T-helper 1 cell treated with Interleukin-12 subunit alpha and Interleukin-12 subunit beta and Interleukin-4 antibody, amounts not matched to agents 30 ng/mL and 1 ng/mL, for 36 hours (primary cell): ENCODE data around the gene GRK5. TPM values are rescaled to one million over a fixed set of nuclear protein-coding genes. Genes with fewer than 3 reads are reported as not detected.

Experiments used
- intact Hi-C: fragments of 100-400 bp; cut with micrococcal nuclease; formaldehyde crosslinking; loops from one replicate; pipeline ENCODE4 v1.15.1; 2024
- total RNA-seq: library from RNA; stranded (reverse); gene quantifications from 2 replicates; pipeline ENCODE4 v1.2.3, GENCODE V29; 2022

The GRK5 gene
- total RNA-seq, 1 donor from 2014 or later, result 50.1 TPM

- intact Hi-C loops, result no loop called here
These were observed 15.5 kb upstream of the GRK5 start for GRCh38 chr10:119191881-119192280.

DNA sequence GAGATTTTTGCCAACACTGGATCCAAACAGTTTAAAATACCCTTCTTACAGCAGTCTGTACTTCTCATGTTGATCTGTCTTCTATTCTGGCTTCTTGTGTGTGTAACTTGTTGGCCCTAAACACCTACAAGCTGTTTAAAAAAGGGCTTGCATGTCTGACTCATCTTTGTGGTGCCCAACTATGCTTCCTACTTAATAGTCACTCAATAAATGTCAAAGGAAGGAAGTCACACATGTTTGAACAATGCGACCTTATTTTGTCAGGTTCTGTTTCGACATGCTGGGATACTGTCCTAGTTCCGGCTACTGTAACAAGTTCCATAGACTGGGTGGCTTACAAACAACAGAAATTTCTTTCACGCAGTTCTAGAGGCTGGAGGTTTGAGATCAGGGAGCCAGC, 9.4 kb upstream of the GRK5 start:
- intact Hi-C loops, result loop anchor here (2.0 kb wide), 3 partner anchors 19 to 405 kb away; partner anchors contain the start of gene PRDX3

- intact Hi-C loops, result loop anchor here (2.0 kb wide), 3 partner anchors 20 to 404 kb away; partner anchors contain the start of gene PRDX3
These were observed 8.9 kb upstream of the GRK5 start for GRCh38 chr10:119198438-119198837.

DNA sequence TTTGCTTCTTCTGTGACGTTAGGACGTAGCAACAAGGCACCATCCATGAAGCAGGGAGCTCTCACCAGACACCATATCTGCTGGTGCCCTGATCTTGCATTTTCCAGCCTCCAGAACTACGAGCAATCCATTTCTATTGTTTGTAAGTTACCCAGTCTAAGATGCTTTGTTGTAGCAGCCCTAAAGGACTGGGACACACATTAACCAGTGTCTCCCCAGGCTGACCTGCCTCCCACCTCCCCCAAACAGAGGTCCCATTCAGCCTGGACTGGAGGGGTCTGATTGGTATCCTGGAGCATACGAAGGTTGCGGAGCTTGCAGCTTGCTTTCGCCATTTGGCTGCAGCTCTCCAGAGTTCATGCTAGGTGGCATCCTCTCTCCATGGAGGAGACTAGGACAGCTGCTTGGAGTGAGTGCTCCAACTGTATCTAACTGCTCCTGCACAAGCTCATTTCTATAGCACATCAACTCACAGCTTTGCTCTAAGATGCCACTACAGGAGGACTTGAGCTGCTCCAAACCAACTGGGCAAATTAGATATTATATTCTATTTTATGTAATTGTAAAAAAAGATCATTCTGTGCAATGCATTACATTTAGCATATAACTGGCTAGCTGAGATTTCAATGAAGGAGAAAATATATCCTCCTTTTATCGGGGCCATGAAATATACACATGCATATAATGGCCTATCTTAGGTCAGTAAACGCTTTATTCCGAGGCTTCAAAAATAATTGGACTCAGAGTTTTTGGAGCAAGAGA, 8.0 kb upstream of the GRK5 start:
- intact Hi-C loops, result loop anchor here (1.0 to 2.0 kb wide), 7 partner anchors 21 to 403 kb away; partner anchors contain the start of gene PRDX3

- intact Hi-C loops, result no loop called here
These were observed 6.1 kb upstream of the GRK5 start for GRCh38 chr10:119201233-119201632.

DNA sequence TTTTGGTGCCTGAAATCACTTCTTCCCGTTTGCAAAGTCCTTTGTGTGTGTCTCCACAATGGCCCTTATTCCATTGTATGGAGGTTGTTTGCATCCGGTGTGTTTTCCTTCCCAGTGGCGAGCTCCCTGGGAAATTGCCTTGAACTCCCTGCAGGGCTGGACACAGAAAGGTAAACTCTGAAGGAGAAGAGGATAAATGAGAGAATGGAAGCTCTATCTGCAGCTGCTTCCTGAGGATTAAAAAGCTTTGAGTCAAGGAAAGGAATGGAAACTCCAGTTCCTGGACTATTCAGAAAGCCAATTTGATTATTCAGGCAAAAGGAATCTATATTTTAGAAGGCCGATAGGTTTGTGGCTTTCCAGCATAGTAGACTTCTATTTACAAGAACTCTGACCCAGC, 4.4 kb upstream of the GRK5 start:
- intact Hi-C loops, result no loop called here

GRCh38 chr10:119205894-119206602, 1.3 kb upstream of the GRK5 start:
- intact Hi-C loops, result loop anchor here (1.0 to 5.0 kb wide), 7 partner anchors 17 to 686 kb away; partner anchors contain the start of genes EIF3A and SEC23IP

GRCh38 chr10:119206603-119207365, 587 bp upstream of the GRK5 start:
- intact Hi-C loops, result loop anchor here (1.0 to 5.0 kb wide), 14 partner anchors 17 to 686 kb away; partner anchors contain the start of genes EIF3A, PRDX3, RGS10 and SEC23IP

- intact Hi-C loops, result loop anchor here (1.0 to 5.0 kb wide), 11 partner anchors 30 to 684 kb away; partner anchors contain the start of genes EIF3A, PRDX3, RGS10 and SEC23IP
These were observed 562 bp downstream of the GRK5 start for GRCh38 chr10:119207713-119208552.

GRCh38 chr10:119208553-119208940, 1.2 kb downstream of the GRK5 start:
- intact Hi-C loops, result loop anchor here (5.0 kb wide), 1 partner anchor 684 kb away; the partner anchor contains the start of gene SEC23IP

- intact Hi-C loops, result loop anchor here (1.0 to 5.0 kb wide), 5 partner anchors 60 to 683 kb away; partner anchors contain the start of gene SEC23IP
These were observed 1.8 kb downstream of the GRK5 start for GRCh38 chr10:119209035-119209735.

GRCh38 chr10:119209736-119210355, 2.5 kb downstream of the GRK5 start:
- intact Hi-C loops, result loop anchor here (1.0 to 5.0 kb wide), 6 partner anchors 42 to 682 kb away; partner anchors contain the start of gene SEC23IP

- intact Hi-C loops, result loop anchor here (5.0 kb wide), 1 partner anchor 42 kb away; no protein-coding TSS in a partner anchor
These were observed 3.3 kb downstream of the GRK5 start for GRCh38 chr10:119210633-119211032.

DNA sequence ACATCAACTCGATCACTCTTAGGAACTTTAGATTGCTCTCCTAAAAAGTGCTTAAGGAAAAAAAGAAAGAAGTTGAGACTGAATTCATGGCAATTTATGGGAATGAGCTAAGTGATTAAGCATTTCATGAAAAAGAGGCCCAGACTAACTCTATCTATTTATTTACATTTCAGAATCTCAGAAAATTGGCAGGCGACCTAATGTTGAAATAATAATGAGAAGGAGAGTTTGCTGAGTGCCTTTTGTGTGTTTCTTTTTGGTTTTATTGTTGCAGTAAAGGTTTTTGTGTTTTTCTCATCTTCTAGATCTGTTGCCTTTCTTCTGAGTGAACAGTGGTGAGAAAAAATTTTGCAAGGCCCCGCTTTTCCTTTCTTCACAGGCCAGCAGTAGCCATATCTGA, 3.8 kb downstream of the GRK5 start:
- intact Hi-C loops, result loop anchor here (5.0 kb wide), 1 partner anchor 41 kb away; no protein-coding TSS in a partner anchor

DNA sequence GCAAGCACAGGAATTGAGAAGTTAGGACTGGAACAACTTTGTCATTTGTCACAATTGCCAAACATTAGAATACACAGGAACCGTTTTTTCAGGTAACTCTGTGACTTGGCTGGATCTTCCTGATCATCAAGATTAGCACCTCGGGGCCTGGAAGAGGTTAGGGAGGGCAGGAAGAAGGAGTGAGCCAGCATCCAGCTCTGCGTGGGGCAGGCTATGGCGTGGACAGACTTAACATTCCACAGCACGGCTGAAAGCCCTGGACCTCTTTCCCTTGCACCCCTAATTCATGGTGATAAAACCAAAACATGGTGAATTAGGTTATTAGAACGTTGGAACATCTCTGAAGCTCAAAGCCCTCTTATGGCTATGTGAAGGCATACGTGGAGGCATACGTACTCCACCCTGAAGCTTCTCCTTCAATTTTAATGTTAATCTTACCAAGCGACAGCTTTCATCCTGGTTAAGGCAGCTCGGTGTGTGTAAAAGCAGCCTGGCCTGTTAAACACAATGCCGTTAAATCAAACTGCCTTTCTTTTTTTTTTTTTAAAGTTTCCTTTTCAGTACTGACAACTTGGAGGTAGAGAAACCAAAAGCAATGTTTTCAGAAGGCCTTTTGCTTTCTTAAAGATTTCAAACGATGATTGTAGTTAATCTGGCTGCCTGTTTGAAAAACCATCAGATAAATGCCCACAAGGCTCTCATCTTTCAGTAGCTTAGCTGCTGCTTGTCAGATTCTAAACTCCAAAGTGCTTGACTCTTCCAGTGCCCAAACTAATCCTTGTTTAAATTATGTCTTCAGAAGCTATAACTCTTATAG, 4.5 kb downstream of the GRK5 start:
- intact Hi-C loops, result loop anchor here (1.0 to 5.0 kb wide), 5 partner anchors 21 to 103 kb away; no protein-coding TSS in a partner anchor

- intact Hi-C loops, result no loop called here
These were observed 8.0 kb downstream of the GRK5 start for GRCh38 chr10:119215371-119215770.

DNA sequence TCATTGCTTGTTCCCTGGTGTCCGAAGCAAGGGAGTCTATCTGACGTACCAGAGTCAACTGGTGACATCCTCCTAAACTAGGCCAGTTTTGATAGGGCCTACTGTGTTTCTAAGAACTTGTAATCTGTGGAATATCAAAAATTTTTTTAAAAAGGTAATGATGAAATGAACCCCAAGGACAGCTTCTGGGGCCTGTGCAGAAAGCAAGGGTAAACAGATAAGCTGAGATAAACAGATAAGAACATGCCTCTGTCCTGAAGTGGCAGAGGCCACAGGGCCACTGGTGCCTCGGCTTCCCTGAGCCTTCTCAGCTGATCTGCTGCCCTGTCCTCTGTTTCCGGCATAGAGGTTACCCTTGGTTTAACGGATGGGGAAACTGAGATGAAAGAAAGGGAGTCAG, 8.8 kb downstream of the GRK5 start:
- intact Hi-C loops, result no loop called here

DNA sequence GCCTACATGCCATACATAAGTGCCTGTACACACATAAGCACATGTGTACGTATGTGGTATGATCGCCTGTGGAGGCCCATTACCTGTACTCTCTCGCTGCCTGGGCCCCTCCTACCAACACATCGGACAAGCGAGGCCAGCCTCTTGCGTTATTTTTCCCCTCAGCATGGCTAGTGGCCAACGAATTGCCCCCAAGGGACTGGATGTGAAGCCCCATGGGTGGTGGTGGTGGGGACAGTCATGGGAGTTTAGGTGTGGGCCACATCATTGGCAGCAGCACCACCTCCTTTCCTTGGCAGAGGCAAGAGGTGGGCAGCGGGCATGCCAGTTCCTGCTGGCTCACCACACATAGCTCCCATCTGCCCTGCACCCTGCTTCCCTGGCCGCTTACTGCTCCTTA, 10.0 kb downstream of the GRK5 start:
- intact Hi-C loops, result no loop called here
